ELR (cell line): ENCODE measurements around the gene OR11A1.
"Not testable (repeated sequence)": the region's sequence is repeated elsewhere in the genome, so short reads cannot be mapped to it uniquely, and the experiment has no call there.

Experiments used
- DNase-seq: peaks from one replicate; pipeline ENCODE4 v3.0.0-alpha.2; 2015; ENCODE audit warnings: low read depth

The OR11A1 gene

GRCh38 chr6:29478740-29479139 lies 21.9 kb upstream of the OR11A1 start:
- no peak for DNase-seq

GRCh38 chr6:29477923-29478450 lies 21.1 kb upstream of the OR11A1 start:
- no peak for DNase-seq

DNA sequence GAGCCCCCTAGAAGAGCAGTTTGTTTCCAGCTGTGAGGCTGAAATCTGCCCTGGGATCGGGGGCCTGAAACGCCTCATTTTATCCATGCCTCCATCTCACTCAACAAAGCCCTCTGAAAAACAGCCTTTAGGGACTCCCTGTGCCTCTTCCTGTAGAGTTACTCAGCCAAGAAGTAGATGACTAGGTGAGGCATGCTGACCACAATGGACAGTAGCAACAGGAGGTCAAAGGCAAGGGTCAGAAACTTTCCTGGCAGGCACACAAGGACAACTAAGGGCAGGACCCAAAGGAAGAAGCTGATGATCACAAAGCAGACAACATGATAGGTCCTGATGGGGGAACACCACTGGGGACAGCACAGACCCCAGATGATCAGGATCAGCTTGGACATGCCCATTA lies 18.1 kb upstream of the OR11A1 start:
- DNase-seq, result peak; percentile 51

DNA sequence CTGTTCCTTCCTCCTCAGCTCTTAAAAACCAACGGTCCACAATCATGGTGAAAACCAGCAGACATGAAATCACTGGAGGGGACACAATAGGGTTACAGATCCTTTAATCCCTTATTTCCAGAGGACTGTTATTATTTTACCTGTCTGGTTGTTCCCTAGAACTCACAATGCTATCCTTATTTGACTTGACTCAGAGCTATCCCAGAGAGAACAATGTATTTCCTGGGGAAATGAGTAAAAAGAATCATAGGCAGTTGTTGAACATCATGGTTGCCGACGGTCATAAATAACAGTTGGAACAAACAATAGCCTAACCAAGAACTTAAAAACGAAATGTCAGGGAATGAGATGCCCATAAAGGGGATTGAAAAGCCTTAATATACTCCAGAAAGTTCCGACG lies 9.4 kb upstream of the OR11A1 start:
- no peak for DNase-seq

DNA sequence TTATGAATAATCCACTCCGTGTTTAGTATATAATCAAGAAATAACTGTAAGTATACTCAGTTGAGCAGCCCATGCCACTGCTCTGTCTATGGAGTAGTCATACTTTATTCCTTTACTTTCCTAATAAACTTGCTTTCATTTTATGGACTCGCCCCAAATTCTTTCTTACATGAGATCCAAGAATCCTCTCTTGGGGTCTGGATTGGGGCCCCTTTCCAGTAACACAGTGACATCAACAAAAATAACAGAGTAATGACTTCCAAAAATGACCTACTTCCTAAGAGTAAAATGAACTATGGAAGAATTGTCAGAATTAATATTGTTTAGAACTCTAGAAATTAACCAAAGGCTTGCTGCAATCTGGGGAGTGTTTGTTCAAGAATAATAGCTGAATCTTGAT lies 8.9 kb upstream of the OR11A1 start:
- DNase-seq, result no peak

DNA sequence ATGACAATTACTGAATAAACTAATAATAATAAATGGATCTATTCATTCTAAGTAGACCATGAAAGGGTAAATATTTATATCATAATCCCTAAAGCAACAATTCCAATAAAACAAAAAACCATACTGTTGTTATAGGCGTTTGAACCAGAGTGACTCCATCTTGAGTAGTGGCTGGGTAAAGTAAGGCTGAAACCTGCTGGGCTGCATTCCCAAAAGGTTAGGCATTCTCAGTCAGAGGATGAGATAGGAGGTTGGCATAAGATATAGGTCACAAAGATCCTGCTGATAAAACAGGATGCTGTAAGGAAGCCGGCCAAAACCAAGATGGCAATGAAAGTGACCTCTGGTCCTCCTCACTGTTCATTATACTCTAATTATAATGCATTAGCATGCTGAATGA lies 8.4 kb upstream of the OR11A1 start:
- no peak for DNase-seq

GRCh38 chr6:29462022-29462421 lies 5.2 kb upstream of the OR11A1 start:
- DNase-seq, result no peak

- no peak for DNase-seq
These were observed 4.3 kb upstream of the OR11A1 start for GRCh38 chr6:29461021-29461814.

- DNase-seq, result peak; percentile 87
These were observed 5.2 kb downstream of the OR11A1 start for GRCh38 chr6:29451471-29452193.

DNA sequence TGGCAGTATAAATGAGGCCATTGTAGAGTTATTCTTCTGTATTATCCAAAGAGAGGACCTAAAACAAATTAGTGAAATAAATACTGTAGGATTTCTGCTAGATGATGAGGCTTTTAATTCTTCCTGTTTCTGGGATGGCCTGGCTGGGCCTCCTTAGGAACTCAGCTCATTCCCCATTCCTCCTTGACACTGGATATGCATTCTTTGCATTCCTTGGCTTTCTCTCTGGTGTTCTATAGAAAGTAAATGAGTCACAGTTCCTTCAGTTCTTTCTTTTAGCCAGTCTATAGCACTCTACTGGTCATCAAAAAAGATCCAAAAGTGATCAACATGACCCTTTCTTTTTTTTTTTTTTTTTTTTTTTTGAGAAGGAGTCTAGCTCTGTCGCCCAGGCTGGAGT lies 9.2 kb downstream of the OR11A1 start:
- DNase-seq, result peak; percentile 85

DNA sequence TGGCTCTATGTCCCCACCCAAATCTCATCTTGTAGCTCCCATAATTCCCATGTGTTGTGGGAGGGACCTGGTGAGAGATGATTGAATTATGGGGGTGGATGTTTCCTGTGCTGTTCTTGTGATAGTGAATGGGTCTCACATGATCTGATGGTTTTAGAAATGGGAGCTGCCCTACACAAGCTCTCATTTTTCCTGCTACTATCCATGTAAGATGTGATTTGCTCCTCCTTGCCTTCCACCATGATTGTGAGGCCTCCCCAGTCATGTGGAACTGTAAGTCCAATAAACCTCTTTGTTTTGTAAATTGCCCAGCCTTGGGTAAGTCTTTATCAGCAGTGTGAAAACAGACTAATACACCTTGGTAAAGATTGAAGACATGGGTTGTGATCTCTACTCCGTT lies 12.8 kb downstream of the OR11A1 start:
- DNase-seq, result not testable (repeated sequence)

GRCh38 chr6:29442719-29443118 lies 14.2 kb downstream of the OR11A1 start:
- DNase-seq, result no peak

DNA sequence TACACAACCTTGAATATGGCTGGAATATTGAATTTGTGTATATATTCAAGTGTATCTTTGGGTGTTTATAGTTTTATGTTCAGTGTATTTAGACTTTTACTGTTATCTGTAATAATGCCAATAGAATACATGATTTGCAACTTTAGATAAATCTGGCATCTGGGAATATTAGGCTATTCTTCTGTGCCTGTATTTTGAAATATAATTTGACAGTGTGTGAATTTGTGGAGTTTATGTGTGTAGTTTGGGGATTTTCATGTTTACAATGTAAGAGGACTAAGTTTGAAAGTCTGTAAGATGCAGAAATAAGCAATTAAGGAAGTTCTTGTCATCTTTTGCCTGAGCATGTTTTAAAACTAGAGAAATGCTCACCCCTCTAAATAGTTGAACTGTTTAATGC lies 17.9 kb downstream of the OR11A1 start, which contains the start of gene OR10C1:
TSS of gene OR10C1 (plus strand) at position 301 of the 400 bp plus-strand sequence. CDS start 710 bp downstream, outside the sequence.
- DNase-seq, result no peak

DNA sequence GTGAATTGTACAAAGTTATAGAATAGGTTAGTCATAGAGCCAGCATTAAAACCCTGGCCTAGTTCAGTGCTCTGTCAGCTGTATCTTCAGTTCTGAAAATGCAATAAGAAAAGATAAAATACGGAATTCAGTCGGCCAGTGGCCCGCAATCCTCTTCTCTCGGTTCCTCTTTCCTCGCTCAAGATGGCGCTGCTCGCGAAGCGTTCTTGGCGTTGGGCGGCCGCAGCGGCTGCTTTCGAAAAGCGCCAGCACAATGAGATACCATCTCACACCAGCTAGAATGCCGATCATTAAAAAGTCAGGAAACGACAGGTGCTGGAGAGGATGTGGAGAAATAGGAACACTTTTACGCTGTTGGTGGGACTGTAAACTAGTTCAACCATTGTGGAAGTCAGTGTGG lies 20.1 kb downstream of the OR11A1 start:
- not testable (repeated sequence) for DNase-seq

GRCh38 chr6:29426654-29427053 lies 30.2 kb downstream of the OR11A1 start:
- peak; percentile 50 for DNase-seq

DNA sequence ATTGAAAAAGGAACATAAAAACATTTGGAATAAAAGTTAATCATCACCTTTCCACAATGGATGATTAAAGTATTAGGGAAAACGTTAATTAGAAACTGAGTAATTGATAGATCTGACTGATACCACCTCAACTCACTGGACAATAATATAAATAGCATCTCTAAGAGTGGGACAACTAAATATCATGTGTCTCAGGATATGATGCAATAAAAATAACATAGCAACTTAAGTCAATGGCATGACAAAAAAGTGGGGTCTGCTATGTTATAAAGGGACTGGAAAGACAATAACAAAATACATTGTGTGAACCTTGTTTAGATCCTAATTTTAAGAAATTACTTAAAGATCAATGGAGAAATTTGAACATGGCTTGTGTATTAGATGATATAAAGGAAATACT lies 31.8 kb downstream of the OR11A1 start:
- no peak for DNase-seq

DNA sequence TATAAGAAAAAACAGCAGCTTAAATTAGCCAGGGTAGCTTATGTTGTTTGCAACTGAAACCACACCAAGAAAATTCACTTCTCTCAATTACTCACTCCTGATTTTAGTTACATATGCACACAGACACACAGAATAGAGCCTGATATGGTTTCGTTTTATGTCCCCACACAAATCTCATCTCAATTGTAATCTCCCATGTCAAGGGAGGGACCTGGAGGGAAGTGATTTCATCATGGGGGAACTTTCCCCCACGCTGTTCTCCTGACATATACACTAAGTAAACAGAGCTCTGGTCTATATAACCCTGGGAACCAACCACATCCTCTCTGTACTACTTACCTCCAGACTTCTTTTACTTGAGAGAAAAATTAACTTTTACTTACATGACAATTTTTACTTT lies 32.3 kb downstream of the OR11A1 start:
- DNase-seq, result peak; percentile 9

DNA sequence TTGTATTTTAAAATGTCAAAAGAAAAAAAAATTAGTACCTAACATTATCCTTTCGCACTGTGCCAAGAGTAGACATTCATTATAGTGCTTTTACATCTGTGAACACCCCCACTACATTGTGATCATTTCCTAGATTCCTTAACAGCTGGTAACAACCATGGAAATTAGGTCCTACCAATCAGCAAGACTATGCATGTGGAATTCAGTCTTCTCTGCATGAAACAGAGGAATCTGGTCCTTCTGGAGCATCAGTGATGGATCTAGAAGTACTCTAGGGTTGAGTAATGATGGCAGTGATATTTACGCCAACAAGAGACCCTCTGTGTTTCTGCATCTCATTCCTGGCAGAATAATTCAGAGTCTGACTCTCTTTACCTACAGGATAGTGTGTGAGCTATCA lies 32.7 kb downstream of the OR11A1 start:
- no peak for DNase-seq

- DNase-seq, result peak; percentile 47
These were observed 37.4 kb downstream of the OR11A1 start for GRCh38 chr6:29419516-29419915.

DNA sequence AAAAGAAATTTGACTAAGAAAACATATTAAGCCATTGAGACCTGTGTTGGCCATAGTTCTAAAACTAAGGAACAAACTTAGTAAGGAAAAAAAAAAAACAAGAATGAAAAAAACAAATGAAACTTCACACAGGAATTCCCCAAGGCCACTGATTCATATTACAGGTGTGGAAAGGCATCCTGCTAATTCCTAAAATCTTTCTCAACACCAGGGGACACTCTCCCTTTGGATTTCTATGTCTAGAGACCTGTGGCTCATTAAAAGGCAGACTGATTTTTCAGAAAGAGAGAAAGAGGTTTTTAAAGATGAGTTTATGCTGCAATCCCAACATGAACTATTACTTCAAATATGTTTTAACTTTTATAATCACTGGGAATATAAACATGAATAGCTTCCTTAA lies 42.3 kb downstream of the OR11A1 start, which contains the start of gene OR12D1:
TSS of gene OR12D1 (plus strand) at position 341 of the 400 bp plus-strand sequence.
- DNase-seq, result peak; percentile 25

GRCh38 chr6:29403801-29404200 lies 53.1 kb downstream of the OR11A1 start:
- no peak for DNase-seq

DNA sequence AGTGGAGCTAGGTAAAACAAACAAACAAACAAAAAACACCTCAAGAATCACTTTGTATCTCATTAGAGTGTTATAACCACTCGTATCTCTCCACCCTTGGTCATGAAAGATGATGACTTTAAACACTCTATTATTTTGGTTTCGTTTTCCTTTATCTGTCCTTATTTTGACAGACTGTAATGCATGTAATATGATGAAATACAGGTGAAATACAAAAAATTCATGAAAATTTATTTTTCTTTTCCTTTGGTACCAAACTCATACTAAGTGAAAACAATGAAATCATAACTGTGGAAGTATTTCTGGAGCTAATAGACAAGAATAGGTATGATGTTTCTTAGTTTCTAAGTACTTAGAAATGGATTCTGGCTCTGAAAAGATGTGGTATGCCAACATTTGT lies 57.3 kb downstream of the OR11A1 start:
- DNase-seq, result no peak

DNA sequence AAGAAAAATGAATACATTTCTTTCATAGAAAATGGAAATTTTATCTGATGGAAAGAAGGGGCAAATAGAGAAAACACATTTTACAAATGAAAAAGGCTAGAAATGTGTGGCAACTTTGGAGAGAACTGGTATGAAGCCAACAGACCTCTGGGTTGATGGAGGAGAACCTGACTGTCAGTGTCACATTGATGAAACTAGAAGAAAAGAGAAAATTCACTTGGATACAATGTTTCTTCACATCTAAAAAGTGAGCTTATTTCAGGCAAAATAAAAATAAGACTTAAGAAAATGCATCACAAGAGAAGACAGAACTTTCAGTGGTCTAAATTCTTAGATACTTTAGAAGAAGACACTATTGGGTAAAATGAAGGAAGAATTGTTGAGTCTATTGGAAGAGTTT lies 61.5 kb downstream of the OR11A1 start, which contains the start of gene OR12D2:
TSS of gene OR12D2 (plus strand) at position 301 of the 400 bp plus-strand sequence. CDS start 1,069 bp downstream, outside the sequence.
- DNase-seq, result no peak
